RWPE1 (cell line): ENCODE data around the gene NEO1.
A peak's percentile ranks its signal among the peaks of the same experiment; 100 is the strongest.

ENCODE experiments used
- CTCF ChIA-PET: fragments of 350-600 bp; sonication (Branson Sonifier 250); formaldehyde crosslinking; extraction: SDS; loops from one replicate; lab custom pipeline; 2021; lab: Yijun Ruan, JAX
- POLR2A ChIA-PET: fragments of 400-600 bp; formaldehyde crosslinking; extraction: SDS; loops from one replicate; lab custom pipeline; 2020; ENCODE audit warnings: antibody characterized with exemption; ENCODE audit not compliant: low non-redundant PET; lab: Yijun Ruan, JAX
- DNase-seq: peaks from one replicate; pipeline ENCODE4 v3.0.0; 2012; ENCODE audit warnings: low spot score
- H3K27ac ChIP-seq: fragments of 450-650 bp; 2 replicates; pipeline ENCODE4 v1.5.1; 2017
- TF ChIP-seq, protein P1 (sequence below): fragments of 450-650 bp; conservative IDR thresholded peaks from 2 replicates; pipeline ENCODE4 v1.5.1; 2017; ENCODE audit warnings: low read depth, mild to moderate bottlenecking

NEO1 gene, protein sequence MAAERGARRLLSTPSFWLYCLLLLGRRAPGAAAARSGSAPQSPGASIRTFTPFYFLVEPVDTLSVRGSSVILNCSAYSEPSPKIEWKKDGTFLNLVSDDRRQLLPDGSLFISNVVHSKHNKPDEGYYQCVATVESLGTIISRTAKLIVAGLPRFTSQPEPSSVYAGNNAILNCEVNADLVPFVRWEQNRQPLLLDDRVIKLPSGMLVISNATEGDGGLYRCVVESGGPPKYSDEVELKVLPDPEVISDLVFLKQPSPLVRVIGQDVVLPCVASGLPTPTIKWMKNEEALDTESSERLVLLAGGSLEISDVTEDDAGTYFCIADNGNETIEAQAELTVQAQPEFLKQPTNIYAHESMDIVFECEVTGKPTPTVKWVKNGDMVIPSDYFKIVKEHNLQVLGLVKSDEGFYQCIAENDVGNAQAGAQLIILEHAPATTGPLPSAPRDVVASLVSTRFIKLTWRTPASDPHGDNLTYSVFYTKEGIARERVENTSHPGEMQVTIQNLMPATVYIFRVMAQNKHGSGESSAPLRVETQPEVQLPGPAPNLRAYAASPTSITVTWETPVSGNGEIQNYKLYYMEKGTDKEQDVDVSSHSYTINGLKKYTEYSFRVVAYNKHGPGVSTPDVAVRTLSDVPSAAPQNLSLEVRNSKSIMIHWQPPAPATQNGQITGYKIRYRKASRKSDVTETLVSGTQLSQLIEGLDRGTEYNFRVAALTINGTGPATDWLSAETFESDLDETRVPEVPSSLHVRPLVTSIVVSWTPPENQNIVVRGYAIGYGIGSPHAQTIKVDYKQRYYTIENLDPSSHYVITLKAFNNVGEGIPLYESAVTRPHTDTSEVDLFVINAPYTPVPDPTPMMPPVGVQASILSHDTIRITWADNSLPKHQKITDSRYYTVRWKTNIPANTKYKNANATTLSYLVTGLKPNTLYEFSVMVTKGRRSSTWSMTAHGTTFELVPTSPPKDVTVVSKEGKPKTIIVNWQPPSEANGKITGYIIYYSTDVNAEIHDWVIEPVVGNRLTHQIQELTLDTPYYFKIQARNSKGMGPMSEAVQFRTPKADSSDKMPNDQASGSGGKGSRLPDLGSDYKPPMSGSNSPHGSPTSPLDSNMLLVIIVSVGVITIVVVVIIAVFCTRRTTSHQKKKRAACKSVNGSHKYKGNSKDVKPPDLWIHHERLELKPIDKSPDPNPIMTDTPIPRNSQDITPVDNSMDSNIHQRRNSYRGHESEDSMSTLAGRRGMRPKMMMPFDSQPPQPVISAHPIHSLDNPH (N-terminal part only)

DNA sequence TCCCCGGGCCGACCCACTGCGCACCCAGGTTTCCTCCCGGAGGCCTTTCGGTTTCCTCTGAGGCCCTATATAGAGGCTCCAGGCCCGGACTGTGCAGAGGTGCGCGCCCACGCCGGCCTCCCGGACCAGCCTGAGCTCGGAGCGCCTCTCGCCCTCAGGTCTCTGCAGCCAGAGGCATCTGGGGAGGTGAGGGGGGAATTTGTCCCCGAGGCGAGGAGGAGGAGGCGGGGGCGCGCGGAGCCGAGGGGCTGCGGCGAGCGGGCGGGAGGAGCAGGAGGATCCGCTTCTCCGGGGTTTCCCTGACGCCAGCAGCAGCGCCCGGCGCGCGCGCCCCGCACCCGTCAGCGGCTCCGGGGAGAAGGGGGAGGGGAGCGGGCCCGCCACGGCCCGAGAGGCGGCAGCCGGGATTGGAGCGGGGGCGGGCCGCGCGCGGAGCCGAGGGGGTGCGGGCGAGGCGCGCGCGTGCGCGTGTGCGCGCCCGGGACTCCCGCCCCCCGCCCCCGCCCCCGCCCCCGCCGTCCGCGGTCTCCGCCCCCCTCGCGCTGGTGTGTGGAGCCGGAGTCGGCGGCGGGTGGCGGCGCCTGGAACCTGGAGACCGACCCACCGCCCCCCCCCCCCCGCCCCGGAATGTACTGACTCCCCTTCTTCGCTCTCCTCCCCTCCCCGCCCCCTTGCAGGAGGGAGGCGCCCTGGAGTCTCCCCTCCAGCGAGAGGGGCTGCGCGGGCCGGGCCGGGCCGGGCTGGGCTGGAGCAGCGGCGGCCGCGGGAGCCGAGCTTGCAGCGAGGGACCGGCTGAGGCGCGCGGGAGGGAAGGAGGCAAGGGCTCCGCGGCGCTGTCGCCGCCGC is at the start of gene NEO1:
Gene NEO1 (plus strand): TSS at position 657 of the 846 bp plus-strand sequence. CDS start 213 bp downstream, outside the sequence.
- ChIA-PET POLR2A (interaction anchor here (0.8 kb wide), 1 partner anchor 184 kb away, joined by 5 read pairs; no protein-coding TSS in a partner anchor), CTCF (interaction anchor here (0.6 to 1.2 kb wide), 3 partner anchors 30 to 514 kb away, joined by 3 to 6 read pairs (median 3); partner anchors contain the start of gene ADPGK)
- DNase-seq: peak; percentile 79
- TF ChIP-seq, protein P1, sequence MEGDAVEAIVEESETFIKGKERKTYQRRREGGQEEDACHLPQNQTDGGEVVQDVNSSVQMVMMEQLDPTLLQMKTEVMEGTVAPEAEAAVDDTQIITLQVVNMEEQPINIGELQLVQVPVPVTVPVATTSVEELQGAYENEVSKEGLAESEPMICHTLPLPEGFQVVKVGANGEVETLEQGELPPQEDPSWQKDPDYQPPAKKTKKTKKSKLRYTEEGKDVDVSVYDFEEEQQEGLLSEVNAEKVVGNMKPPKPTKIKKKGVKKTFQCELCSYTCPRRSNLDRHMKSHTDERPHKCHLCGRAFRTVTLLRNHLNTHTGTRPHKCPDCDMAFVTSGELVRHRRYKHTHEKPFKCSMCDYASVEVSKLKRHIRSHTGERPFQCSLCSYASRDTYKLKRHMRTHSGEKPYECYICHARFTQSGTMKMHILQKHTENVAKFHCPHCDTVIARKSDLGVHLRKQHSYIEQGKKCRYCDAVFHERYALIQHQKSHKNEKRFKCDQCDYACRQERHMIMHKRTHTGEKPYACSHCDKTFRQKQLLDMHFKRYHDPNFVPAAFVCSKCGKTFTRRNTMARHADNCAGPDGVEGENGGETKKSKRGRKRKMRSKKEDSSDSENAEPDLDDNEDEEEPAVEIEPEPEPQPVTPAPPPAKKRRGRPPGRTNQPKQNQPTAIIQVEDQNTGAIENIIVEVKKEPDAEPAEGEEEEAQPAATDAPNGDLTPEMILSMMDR: no peak
- peak within 1 kb of the TSS; percentile 78 for H3K27ac ChIP-seq

DNA sequence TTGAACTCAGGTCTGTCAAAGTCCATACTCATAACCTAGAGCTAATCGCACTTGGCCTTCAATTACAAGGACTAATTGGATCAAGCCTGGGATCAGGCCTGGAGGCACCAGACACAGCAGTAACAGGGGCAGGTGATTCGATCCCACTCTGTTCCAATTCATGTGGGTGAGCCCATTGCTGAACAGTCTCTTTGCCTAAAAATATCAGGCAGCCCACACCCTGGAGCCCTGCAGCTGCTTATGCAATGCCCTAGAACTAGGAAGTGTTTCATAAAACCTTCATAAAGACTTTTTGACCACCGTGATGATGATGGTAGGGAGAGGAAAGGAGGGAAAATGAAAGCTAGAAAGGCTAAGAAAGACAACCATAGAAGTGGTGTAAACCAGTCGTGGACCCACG is 47.8 kb upstream of the NEO1 start:
- H3K27ac ChIP-seq: no peak overlapping the region
- POLR2A ChIA-PET: no interaction called here
- TF ChIP-seq, protein P1: no peak
- CTCF ChIA-PET: no interaction called here
- no peak for DNase-seq

DNA sequence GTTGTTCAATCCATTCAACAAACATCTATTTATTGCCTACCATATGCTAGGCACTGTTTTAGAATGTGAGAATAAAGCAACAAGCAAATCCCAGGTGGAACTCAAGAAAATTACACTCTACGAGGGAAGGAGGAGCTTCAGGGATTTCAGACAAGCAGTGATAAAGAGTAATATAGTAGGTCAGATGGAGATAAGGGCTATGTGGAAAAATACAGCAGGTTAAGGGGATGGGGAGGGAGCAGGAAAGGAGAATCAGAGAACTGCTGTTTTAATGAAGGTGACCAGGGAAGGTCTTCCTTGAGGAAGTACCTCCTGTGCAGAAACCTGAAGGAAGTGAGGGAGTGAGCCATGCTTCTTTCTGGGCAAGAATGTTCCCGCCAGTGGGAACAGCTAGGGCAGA is 47.2 kb upstream of the NEO1 start:
- ChIA-PET CTCF (interaction anchor here (0.6 kb wide), 1 partner anchor 108 kb away, joined by 4 read pairs; no protein-coding TSS in a partner anchor), POLR2A (no interaction called here)
- TF ChIP-seq, protein P1: no peak
- no peak overlapping the region for H3K27ac ChIP-seq
- no peak for DNase-seq

DNA sequence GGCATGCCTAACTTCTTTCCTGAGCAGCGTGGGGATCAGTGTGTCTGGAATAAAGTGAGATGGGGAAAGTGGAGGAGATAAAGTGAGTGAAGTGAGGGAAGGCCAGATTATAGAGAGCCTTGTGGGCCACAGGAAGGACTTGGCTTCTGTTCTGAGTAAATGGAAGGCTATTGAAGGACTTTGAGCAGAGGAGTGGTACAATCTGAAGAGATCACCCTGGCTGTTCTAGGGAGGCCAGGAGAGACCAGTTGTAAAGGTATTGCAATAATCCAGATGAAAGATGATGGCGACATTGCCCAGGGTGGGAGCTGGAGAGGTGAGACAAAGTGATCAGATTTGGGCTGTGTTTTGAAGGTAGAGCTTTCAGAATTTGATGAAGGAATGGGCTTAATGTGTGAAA is 46.8 kb upstream of the NEO1 start:
- ChIA-PET POLR2A (no interaction called here), CTCF (interaction anchor here (0.6 kb wide), 1 partner anchor 107 kb away, joined by 4 read pairs; no protein-coding TSS in a partner anchor)
- TF ChIP-seq, protein P1: no peak
- DNase-seq: no peak
- no peak overlapping the region for H3K27ac ChIP-seq

DNA sequence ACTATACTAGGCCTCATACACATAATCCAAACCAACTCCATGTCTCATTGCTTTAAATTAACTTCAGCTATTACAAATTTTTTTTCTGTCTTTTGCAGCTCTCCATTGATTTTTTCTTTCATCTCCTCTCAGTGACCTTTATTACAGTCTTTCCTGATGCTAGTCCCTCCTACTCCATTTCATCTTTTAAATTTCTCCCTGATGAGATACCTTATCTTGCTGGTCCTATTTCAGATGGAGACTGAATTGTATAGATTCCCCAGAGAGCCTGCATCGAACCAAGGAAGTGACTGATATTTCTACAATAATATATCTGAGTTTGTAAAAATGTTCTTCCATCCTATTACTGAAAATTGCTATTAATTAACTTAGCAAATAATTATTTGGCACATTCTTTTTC is 45.7 kb upstream of the NEO1 start:
- POLR2A ChIA-PET: no interaction called here
- TF ChIP-seq, protein P1: no peak
- no peak overlapping the region for H3K27ac ChIP-seq
- CTCF ChIA-PET: interaction anchor here (0.6 kb wide), 1 partner anchor 40 kb away, joined by 3 read pairs; no protein-coding TSS in a partner anchor
- no peak for DNase-seq
